ENCODE data around the gene OVAAL. TPM values are rescaled to one million over a fixed set of nuclear protein-coding genes. Genes with fewer than 3 reads are reported as not detected.

OVAAL gene
- total RNA-seq, 1 donor from 2014 or later: 2.0 TPM

- DNase-seq (ENCODE audit: missing footprints) (no peak), ATAC-seq (peak; percentile 94)
- intact Hi-C loops (cut with DNase I): no loop called here
Measured at GRCh38 chr1:180593382-180593781, 34.6 kb downstream of the OVAAL start.

DNA sequence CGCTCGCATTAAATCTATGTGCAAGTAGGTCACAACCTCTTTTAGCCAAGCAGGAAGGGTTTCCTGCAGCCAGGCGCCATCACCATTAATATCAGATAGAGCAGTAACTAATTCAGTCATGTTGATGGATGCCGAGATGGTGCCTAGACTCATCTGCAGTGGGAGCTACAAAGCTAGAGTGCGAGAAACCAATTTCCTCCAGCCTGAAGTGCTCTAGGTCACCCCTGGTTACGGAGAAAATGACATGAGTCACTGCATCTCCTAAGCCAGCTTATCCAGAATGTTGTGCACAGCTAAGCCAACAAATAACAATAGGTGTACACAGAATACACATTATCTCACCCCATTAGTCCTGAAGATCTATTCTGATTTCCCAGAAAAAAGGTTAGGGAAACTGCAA, 36.0 kb downstream of the OVAAL start:
- DNase-seq (ENCODE audit: missing footprints): no peak

DNA sequence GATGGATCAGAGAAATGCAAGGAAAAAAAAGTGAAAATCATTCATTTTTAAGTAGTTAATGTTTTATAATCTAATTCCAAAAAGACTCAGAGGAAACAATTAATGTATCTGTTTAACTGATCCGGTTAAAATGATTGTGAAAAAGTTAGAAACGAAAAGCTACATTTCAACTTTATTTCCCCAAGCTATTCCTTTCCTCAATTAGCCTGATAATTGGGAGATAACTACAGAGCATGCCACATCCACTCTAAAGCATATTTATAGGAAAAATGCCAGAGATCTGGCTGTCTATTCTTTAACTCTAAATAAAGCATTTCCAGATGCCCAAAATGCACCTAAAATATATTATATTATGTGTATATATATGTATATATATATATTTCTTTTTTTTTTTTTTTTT, 37.2 kb downstream of the OVAAL start:
- ATAC-seq (no peak), DNase-seq (ENCODE audit: missing footprints) (no peak)
- intact Hi-C loops (cut with DNase I): no loop called here

More for the DNA sequence above, 36.0 kb downstream of the OVAAL start:
- intact Hi-C loops (cut with DNase I): no loop called here
- no peak for ATAC-seq

DNA sequence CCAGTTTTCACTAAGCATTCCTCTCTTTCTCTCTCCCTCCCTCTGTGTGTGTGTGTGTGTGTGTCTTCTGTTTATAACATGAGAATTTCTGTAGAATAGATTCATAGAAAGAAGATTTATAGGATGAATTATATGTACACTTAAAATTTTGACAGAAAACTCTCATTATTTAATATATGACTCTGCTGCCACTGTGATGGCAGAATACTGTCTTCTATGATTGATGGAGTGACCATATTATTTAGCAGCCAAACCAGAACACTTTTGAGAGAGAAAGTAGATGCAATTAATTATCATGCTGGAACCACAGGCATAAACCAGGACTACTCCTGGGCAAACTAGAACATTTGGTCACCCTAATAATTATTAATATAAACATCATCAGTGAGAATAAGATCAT, 38.8 kb downstream of the OVAAL start:
- ATAC-seq: no peak
- intact Hi-C loops (cut with DNase I): no loop called here
- DNase-seq (ENCODE audit: missing footprints): no peak

GRCh38 chr1:180598333-180598974, 39.7 kb downstream of the OVAAL start:
- intact Hi-C loops (cut with DNase I): no loop called here
- ATAC-seq (no peak), DNase-seq (ENCODE audit: missing footprints) (no peak)

DNA sequence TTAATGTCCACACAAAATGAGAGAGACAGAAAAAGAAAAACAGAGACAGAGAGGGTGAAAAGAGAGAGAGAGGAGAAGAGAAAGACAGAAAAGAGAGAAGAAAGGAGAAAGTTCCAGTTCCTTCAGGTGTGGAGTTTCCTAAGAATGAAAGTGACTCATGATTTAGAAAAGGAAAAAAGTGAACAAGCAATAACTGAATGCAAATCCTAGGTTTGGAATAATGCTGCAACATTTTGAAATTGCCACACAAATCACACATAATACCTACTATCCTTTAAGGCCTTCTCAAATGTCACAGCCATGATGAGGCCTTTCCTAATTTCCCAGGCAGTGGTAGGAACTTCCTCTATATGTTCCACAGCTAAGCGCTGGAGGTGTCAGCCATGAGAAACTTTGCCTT, 41.6 kb downstream of the OVAAL start:
- intact Hi-C loops (cut with DNase I): no loop called here
- ATAC-seq: no peak
- no peak for DNase-seq (ENCODE audit: missing footprints)

GRCh38 chr1:180601512-180601911, 42.7 kb downstream of the OVAAL start:
- no peak for DNase-seq (ENCODE audit: missing footprints)
- no peak for ATAC-seq
- intact Hi-C loops (cut with DNase I): no loop called here

DNA sequence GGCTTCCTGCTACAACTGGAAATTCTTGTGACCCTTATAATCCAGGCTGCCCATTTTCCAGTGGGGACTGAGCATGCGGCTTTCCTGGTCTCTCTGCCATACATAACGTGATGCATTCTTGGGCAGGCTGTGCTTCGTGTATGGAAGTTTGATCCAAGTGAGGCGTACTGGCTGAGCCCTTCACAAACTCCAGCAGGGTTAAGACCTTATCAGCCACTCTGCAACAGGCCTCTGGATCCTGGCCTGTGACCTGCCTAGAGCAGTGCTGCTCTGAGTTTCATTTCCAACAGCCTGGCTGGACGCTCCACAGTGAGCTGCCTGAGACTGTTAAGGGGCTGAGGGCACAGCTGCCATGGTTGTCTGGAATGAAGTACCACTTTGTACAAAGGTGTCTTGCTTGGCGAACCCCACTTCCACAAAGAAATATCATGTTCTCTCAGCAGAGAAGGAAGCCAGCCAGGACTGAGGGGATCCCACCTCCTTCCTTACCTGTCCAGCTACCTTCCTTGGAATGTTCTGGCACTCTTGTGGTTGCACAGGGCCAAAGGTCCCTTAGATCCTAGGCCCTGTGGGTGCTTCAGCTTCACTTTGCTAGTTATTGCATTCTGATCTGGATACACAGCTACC, 44.6 kb downstream of the OVAAL start:
- DNase-seq (ENCODE audit: missing footprints) (peak; percentile 66), ATAC-seq (peak; percentile 95)
- intact Hi-C loops (cut with DNase I): no loop called here

GRCh38 chr1:180603850-180604226, 45.1 kb downstream of the OVAAL start:
- DNase-seq (ENCODE audit: missing footprints): no peak
- peak; percentile 2 for ATAC-seq
- intact Hi-C loops (cut with DNase I): no loop called here

DNA sequence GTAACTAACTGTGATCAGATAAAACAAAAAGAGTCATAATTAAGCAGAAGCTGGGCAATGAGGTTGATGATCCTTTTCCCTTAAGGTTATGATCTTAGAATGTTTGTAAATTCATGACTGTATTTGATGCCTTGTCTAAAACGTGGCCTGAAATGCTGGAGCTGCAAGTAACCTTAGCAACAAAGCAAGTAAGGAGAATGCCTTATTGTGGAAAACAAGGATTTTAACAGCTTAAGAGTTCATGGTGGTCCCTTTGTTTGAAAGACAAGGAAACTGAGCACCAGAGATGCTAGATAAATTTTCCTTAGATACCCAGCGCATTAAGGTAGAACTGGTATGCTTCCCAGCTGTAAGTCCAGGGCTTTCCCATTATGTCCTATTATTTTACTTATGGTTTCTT, 47.4 kb downstream of the OVAAL start:
- intact Hi-C loops (cut with DNase I): no loop called here
- DNase-seq (ENCODE audit: missing footprints) (no peak), ATAC-seq (no peak)

DNA sequence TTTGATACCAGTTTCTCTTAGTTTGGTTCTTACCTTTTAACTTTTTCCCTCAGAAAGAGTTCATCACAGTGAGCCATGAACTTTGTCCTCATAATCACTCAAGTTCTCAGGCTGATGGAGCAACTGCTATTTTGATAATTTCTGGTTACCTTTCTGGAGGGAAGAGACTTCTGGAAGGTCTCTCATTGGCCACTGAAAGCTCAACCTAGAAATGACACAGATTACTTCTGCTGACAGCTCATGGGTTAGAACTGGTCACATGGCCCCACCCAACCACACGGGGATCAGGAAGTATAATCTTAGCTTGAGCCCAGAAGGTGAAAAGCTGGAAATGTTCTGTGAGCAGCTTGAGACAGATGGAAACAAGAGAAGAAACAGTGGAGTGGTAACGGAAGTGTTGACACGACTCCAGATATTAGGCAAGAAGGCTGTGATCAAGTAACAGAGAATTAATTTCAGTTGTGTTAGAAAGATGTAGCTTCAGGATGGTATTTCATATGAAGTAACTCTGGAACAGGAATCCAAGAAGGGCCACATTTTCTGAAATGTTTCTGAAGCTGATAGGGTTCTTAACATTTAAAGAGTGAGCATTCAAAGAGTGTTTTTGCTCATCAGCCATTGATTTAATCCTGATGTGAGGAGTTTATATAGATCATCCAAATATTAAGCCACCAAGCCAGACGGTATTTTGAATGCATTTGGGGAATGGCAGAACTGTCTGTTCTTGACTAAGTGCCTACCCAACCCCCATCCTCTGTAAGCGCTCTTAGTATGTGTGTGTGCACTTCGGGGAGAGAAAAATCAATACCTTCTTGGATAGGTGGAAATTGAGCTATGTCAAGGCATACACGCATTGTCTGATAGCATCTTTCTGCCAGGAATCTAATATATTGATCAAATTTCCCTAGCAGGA, 51.1 kb downstream of the OVAAL start:
- ATAC-seq: peak; percentile 58
- intact Hi-C loops (cut with DNase I): no loop called here
- no peak for DNase-seq (ENCODE audit: missing footprints)

- ATAC-seq: no peak
- intact Hi-C loops (cut with DNase I): no loop called here
- no peak for DNase-seq (ENCODE audit: missing footprints)
Measured at GRCh38 chr1:180610556-180611015, 51.8 kb downstream of the OVAAL start.

DNA sequence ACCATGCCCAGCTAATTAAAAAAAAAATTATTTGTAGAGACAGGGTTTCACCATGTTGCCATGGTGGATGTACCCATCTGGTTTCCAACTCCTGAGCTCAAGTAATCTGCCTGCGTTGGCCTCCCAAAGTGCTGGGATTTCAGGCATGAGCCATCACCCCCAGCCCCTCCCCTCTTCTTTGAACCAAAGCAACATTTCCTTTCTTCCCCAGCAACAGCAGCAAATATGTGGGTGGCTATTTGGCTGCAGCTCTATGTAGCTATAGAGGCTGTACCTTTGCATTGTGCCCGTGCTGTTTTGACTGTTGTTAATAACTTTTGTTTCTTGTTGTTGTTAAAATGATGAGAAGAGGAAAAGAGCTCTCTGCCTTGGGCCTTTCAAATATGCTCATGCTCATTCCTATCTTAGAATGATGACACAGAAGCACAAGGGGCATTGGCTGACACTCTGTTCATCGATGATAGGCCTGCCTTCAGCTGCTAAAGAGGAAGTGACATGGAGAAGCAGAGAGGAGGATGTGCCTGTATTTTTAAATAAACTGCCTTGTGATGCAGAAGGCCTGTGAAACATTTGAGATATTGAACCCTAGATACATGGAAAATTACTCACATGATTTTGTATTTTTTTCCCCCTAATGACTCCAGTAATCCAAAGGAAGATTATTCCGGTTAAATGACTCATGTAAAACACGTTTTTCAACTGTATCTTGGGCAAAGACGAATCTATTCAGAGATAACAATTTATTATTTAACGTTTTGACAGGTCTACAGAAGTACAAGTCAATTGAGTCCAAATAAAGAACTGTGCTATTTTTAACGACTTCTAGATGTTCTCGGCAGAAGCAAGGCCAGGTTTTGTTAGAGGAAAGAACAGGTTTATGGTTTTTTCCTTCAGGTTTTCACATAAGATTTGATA, 52.5 kb downstream of the OVAAL start:
- intact Hi-C loops (cut with DNase I): no loop called here
- no peak for DNase-seq (ENCODE audit: missing footprints)
- peak; percentile 61 for ATAC-seq

DNA sequence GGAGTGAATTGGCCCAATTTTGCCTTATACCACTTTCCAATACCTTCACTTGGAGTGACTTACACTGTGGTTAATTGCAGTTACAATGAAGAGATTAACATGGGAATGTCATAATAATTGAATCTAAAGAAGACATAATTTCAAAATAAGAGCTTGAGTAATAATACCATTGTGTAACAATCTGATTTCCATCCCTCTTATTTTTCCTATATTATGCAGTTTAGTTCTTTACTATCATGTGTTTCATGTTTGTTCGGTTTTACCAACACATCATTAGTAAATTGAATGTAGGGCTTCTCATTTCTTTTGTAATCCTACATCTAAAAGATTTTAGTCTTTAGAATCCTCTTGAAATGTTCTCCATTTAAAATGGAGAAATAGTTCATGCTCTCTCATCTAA, 53.9 kb downstream of the OVAAL start:
- intact Hi-C loops (cut with DNase I): no loop called here
- DNase-seq (ENCODE audit: missing footprints) (no peak), ATAC-seq (no peak)

DNA sequence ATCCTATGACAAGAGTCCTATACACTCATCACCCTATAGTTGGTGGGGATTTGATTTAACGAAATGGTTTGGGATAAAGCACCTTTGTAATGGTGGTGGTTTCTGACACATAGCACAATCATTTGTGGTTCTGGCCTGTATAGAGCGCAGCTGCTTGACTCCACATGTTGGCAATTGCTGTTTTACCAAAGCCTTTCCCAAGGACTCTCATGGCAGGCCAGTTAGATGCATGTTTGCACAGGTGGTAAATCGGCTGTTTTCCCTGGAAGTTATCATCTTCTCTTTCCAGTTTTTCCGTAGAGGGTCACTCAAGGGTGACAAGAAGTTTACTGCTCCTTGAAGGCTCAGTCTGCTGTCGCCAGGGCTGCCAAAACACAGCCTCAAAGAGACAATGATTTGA, 56.0 kb downstream of the OVAAL start:
- ATAC-seq: no peak
- intact Hi-C loops (cut with DNase I): no loop called here
- no peak for DNase-seq (ENCODE audit: missing footprints)

DNA sequence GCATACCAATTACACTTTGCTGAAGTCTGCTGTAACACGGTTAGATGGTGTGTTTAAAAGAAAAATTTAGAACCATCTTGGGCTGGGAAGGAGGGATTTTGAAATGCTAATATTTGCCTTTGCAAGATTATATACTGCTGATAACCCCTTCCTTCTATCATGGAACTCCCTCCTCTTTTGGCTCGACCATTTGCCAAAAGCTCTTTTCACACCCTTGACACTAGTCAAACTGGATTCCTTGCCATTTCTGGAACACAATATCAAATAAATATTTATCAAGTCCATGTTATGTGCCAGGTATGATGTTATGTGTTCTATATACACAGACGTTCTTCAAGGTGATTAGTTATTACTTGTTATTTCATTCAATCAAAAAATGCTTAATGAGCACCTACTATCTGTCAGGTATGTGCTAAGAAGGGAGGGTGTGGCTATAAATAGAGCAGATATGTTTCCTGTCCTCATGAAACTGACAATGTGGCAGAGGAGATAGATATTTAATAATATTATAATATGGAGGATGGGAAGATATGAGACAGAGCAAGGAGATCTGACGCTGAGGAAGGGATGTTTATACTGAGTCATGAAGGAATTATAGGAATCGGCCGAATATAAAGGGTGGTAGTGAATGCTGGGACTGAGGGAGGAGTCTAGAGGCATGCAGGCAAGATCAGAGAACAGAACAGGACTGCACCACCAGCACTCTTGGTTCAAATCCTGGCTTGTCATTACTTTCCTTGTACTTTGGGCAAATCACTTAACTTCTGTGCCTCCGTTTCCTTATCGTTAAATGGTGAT, 56.9 kb downstream of the OVAAL start:
- no peak for DNase-seq (ENCODE audit: missing footprints)
- intact Hi-C loops (cut with DNase I): no loop called here
- ATAC-seq: no peak
